Measurements from ENCODE around the gene ZNF91. TPM values are rescaled to one million over a fixed set of nuclear protein-coding genes. Genes with fewer than 3 reads are reported as not detected.
"Not testable (repeated sequence)": the region's sequence is repeated elsewhere in the genome, so short reads cannot be mapped to it uniquely, and the experiment has no call there.

ZNF91 gene

DNA sequence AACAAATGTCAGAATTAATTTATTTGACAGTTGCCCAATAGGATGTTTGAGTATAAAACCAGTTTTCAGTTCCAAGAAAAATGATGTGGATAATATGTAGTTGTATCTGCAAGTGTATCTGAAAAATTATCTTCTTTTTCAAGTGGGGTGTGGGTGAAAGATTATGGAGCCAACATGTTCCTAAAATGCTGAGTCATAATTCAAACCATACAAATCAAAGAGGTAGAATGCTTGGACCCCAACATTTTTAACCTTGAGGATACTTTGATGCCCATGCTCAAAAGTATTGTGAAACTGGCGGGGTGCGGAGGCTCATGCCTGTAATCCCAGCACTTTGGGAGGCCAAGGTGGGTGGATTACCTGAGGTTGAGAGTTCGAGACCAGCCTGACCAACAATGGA, 91.0 kb downstream of the ZNF91 start:
- Histone ChIP-seq H2BK12ac (ENCODE audit: low read length) (no peak overlapping the region), H3K4me3 (ENCODE audit: low read length in 2 of 2) (no peak overlapping the region), H3K36me3 (replicated peaks in 1 of 2; ENCODE audit: control insufficient read depth in 2 of 2, insufficient read depth in 2 of 2, low read length in 2 of 2) (peaks cover 0 to 22% of the 10 kb centered on the region in 2 donors), H3K14ac (ENCODE audit: low read length) (no peak overlapping the region), H2AK5ac (ENCODE audit: low read depth, low read length) (no peak overlapping the region), H2BK120ac (ENCODE audit: low read depth, low read length) (no peak overlapping the region), H3K23ac (ENCODE audit: low read depth, low read length, poor library complexity) (no peak overlapping the region), H2AFZ (ENCODE audit: low read length) (no peak overlapping the region), H3K27me3 (ENCODE audit: control insufficient read depth in 3 of 3, insufficient read depth in 3 of 3, low read depth in 1 of 3, low read length in 3 of 3) (no peaks in the 10 kb centered on the region), H2BK5ac (ENCODE audit: low read length) (no peak overlapping the region), H3K4me2 (ENCODE audit: insufficient read depth, low read length, poor library complexity, severe bottlenecking) (no peak overlapping the region), H3K9me3 (replicated peaks in 1 of 2; ENCODE audit: control insufficient read depth in 2 of 2, insufficient read depth in 1 of 2, low read depth in 1 of 2, low read length in 2 of 2) (peaks cover 3 to 10% of the 10 kb centered on the region in 2 donors), H3K79me1 (ENCODE audit: low read depth, low read length) (no peaks in the 10 kb centered on the region), H3K18ac (ENCODE audit: low read length) (no peak overlapping the region), H2BK15ac (ENCODE audit: low read length) (no peak overlapping the region), H4K8ac (ENCODE audit: low read depth, low read length) (no peak overlapping the region), H4K91ac (ENCODE audit: low read depth, low read length, poor library complexity) (no peak overlapping the region), H3K4me1 (ENCODE audit: control insufficient read depth in 2 of 2, insufficient read depth in 1 of 2, low read depth in 1 of 2, low read length in 2 of 2) (no peaks in the 10 kb centered on the region), H3K27ac (replicated peaks; ENCODE audit: low read length) (no peak overlapping the region), H3K9ac (ENCODE audit: low read depth, low read length, poor library complexity) (no peak overlapping the region), H3K4ac (ENCODE audit: low read length) (no peak overlapping the region)
- no peak for DNase-seq (ENCODE audit: low spot score)
- WGBS, 2 donors (ENCODE audit: extremely low coverage in 2 of 2, insufficient read length in 2 of 2, insufficient replicate concordance in 1 of 2), result no CpG with 5 or more reads among the region's 3 CpGs

GRCh38 chr19:23294141-23294540, 101.1 kb downstream of the ZNF91 start:
- Histone ChIP-seq H2BK120ac (ENCODE audit: low read depth, low read length) (no peak overlapping the region), H2AFZ (ENCODE audit: low read length) (no peak overlapping the region), H3K36me3 (replicated peaks in 1 of 2; ENCODE audit: control insufficient read depth in 2 of 2, insufficient read depth in 2 of 2, low read length in 2 of 2) (no peaks in the 10 kb centered on the region), H3K9me3 (replicated peaks in 1 of 2; ENCODE audit: control insufficient read depth in 2 of 2, insufficient read depth in 1 of 2, low read depth in 1 of 2, low read length in 2 of 2) (no peaks in the 10 kb centered on the region), H3K27me3 (ENCODE audit: control insufficient read depth in 3 of 3, insufficient read depth in 3 of 3, low read depth in 1 of 3, low read length in 3 of 3) (no peaks in the 10 kb centered on the region), H3K4ac (ENCODE audit: low read length) (no peak overlapping the region), H2BK5ac (ENCODE audit: low read length) (no peak overlapping the region), H3K4me3 (ENCODE audit: low read length in 2 of 2) (no peak overlapping the region), H2BK15ac (ENCODE audit: low read length) (no peak overlapping the region), H3K79me1 (ENCODE audit: low read depth, low read length) (no peaks in the 10 kb centered on the region), H3K4me2 (ENCODE audit: insufficient read depth, low read length, poor library complexity, severe bottlenecking) (no peak overlapping the region), H3K14ac (ENCODE audit: low read length) (no peak overlapping the region), H3K9ac (ENCODE audit: low read depth, low read length, poor library complexity) (no peak overlapping the region), H3K18ac (ENCODE audit: low read length) (no peak overlapping the region), H3K23ac (ENCODE audit: low read depth, low read length, poor library complexity) (no peak overlapping the region), H2BK12ac (ENCODE audit: low read length) (no peak overlapping the region), H4K91ac (ENCODE audit: low read depth, low read length, poor library complexity) (no peak overlapping the region), H2AK5ac (ENCODE audit: low read depth, low read length) (no peak overlapping the region), H3K4me1 (ENCODE audit: control insufficient read depth in 2 of 2, insufficient read depth in 1 of 2, low read depth in 1 of 2, low read length in 2 of 2) (no peaks in the 10 kb centered on the region), H3K27ac (replicated peaks; ENCODE audit: low read length) (no peak overlapping the region), H4K8ac (ENCODE audit: low read depth, low read length) (no peak overlapping the region)
- no peak for DNase-seq (ENCODE audit: low spot score)
- no CpG with 5 or more reads among the region's 4 CpGs for WGBS, 2 donors (ENCODE audit: extremely low coverage in 2 of 2, insufficient read length in 2 of 2, insufficient replicate concordance in 1 of 2)

- H2BK120ac ChIP-seq (ENCODE audit: low read depth, low read length); H3K4me2 ChIP-seq (ENCODE audit: insufficient read depth, low read length, poor library complexity, severe bottlenecking); H3K23ac ChIP-seq (ENCODE audit: low read depth, low read length, poor library complexity); H3K4me3 ChIP-seq (ENCODE audit: low read length in 2 of 2); H2BK5ac ChIP-seq (ENCODE audit: low read length); H3K27me3 ChIP-seq (ENCODE audit: control insufficient read depth in 3 of 3, insufficient read depth in 3 of 3, low read depth in 1 of 3, low read length in 3 of 3); H3K36me3 ChIP-seq (replicated peaks in 1 of 2; ENCODE audit: control insufficient read depth in 2 of 2, insufficient read depth in 2 of 2, low read length in 2 of 2); H3K4ac ChIP-seq (ENCODE audit: low read length); H4K8ac ChIP-seq (ENCODE audit: low read depth, low read length); DNase-seq (ENCODE audit: low spot score); H4K91ac ChIP-seq (ENCODE audit: low read depth, low read length, poor library complexity); H3K18ac ChIP-seq (ENCODE audit: low read length); H3K79me1 ChIP-seq (ENCODE audit: low read depth, low read length); H3K14ac ChIP-seq (ENCODE audit: low read length); H2AFZ ChIP-seq (ENCODE audit: low read length); H2BK12ac ChIP-seq (ENCODE audit: low read length); H3K4me1 ChIP-seq (ENCODE audit: control insufficient read depth in 2 of 2, insufficient read depth in 1 of 2, low read depth in 1 of 2, low read length in 2 of 2); H3K9ac ChIP-seq (ENCODE audit: low read depth, low read length, poor library complexity); H2AK5ac ChIP-seq (ENCODE audit: low read depth, low read length); H3K27ac ChIP-seq (replicated peaks; ENCODE audit: low read length); H3K9me3 ChIP-seq (replicated peaks in 1 of 2; ENCODE audit: control insufficient read depth in 2 of 2, insufficient read depth in 1 of 2, low read depth in 1 of 2, low read length in 2 of 2); H2BK15ac ChIP-seq (ENCODE audit: low read length): not testable (repeated sequence)
- WGBS, 2 donors (ENCODE audit: extremely low coverage in 2 of 2, insufficient read length in 2 of 2, insufficient replicate concordance in 1 of 2), result no CpG with 5 or more reads among the region's 26 CpGs
These were observed 105.3 kb downstream of the ZNF91 start for GRCh38 chr19:23289966-23290365.

Small RNAs within 50 kb of the gene (small RNA-seq; reads per million reads assigned to genes)
- not detected for gene VN1R91P (ENCODE audit: insufficient read depth)

Measured in neuronal stem cell (in vitro differentiated cells).